GM12892 (cell line): ENCODE data around the gene HMCN1.

Experiments used
- POLR2A ChIP-seq: IDR thresholded peaks from 2 replicates; pipeline ENCODE4 v1.6.1; 2011; ENCODE audit warnings: low read depth, low read length, control low read depth
- POLR2AphosphoS5 ChIP-seq: IDR thresholded peaks from 2 replicates; pipeline ENCODE4 v1.6.1; 2011; ENCODE audit warnings: low read depth, low read length, control low read depth
- TAF1 ChIP-seq: IDR thresholded peaks from 2 replicates; pipeline ENCODE4 v1.6.1; 2011; ENCODE audit warnings: low read depth, mild to moderate bottlenecking, control low read depth, low read length, borderline replicate concordance

- no peak for TF ChIP-seq POLR2A
- TF ChIP-seq TAF1: no peak
- TF ChIP-seq POLR2AphosphoS5: no peak
These were observed 162.7 kb downstream of the HMCN1 start for GRCh38 chr1:185896863-185897262.
